ENCODE results near the gene TPD52L1.

- TF ChIP-seq CTCF (conservative IDR thresholded peaks at IDR 0.05; ENCODE audit: low read depth in 2 of 2) = no peak
- no peak for TF ChIP-seq EZH2 (IDR thresholded peaks at IDR 0.05; ENCODE audit: low read depth, unreplicated experiment)
- no peak for TF ChIP-seq REST (IDR thresholded peaks at IDR 0.05; ENCODE audit: unreplicated experiment)
- TF ChIP-seq JUNB (IDR thresholded peaks at IDR 0.05; ENCODE audit: unreplicated experiment) = no peak
- TF ChIP-seq CREB1 (CRISPR knock-in tag; IDR thresholded peaks at IDR 0.05; ENCODE audit: low read depth) = no peak
- TF ChIP-seq POLR2AphosphoS5 (IDR thresholded peaks at IDR 0.05; ENCODE audit: low read depth) = no peak
- TF ChIP-seq EZH2phosphoT487 (IDR thresholded peaks at IDR 0.05; ENCODE audit: unreplicated experiment) = no peak
- no peak for TF ChIP-seq NANOG (IDR thresholded peaks at IDR 0.05; ENCODE audit: borderline replicate concordance)
- TF ChIP-seq ETS1 (IDR thresholded peaks at IDR 0.05) = no peak
- TF ChIP-seq, protein P1, sequence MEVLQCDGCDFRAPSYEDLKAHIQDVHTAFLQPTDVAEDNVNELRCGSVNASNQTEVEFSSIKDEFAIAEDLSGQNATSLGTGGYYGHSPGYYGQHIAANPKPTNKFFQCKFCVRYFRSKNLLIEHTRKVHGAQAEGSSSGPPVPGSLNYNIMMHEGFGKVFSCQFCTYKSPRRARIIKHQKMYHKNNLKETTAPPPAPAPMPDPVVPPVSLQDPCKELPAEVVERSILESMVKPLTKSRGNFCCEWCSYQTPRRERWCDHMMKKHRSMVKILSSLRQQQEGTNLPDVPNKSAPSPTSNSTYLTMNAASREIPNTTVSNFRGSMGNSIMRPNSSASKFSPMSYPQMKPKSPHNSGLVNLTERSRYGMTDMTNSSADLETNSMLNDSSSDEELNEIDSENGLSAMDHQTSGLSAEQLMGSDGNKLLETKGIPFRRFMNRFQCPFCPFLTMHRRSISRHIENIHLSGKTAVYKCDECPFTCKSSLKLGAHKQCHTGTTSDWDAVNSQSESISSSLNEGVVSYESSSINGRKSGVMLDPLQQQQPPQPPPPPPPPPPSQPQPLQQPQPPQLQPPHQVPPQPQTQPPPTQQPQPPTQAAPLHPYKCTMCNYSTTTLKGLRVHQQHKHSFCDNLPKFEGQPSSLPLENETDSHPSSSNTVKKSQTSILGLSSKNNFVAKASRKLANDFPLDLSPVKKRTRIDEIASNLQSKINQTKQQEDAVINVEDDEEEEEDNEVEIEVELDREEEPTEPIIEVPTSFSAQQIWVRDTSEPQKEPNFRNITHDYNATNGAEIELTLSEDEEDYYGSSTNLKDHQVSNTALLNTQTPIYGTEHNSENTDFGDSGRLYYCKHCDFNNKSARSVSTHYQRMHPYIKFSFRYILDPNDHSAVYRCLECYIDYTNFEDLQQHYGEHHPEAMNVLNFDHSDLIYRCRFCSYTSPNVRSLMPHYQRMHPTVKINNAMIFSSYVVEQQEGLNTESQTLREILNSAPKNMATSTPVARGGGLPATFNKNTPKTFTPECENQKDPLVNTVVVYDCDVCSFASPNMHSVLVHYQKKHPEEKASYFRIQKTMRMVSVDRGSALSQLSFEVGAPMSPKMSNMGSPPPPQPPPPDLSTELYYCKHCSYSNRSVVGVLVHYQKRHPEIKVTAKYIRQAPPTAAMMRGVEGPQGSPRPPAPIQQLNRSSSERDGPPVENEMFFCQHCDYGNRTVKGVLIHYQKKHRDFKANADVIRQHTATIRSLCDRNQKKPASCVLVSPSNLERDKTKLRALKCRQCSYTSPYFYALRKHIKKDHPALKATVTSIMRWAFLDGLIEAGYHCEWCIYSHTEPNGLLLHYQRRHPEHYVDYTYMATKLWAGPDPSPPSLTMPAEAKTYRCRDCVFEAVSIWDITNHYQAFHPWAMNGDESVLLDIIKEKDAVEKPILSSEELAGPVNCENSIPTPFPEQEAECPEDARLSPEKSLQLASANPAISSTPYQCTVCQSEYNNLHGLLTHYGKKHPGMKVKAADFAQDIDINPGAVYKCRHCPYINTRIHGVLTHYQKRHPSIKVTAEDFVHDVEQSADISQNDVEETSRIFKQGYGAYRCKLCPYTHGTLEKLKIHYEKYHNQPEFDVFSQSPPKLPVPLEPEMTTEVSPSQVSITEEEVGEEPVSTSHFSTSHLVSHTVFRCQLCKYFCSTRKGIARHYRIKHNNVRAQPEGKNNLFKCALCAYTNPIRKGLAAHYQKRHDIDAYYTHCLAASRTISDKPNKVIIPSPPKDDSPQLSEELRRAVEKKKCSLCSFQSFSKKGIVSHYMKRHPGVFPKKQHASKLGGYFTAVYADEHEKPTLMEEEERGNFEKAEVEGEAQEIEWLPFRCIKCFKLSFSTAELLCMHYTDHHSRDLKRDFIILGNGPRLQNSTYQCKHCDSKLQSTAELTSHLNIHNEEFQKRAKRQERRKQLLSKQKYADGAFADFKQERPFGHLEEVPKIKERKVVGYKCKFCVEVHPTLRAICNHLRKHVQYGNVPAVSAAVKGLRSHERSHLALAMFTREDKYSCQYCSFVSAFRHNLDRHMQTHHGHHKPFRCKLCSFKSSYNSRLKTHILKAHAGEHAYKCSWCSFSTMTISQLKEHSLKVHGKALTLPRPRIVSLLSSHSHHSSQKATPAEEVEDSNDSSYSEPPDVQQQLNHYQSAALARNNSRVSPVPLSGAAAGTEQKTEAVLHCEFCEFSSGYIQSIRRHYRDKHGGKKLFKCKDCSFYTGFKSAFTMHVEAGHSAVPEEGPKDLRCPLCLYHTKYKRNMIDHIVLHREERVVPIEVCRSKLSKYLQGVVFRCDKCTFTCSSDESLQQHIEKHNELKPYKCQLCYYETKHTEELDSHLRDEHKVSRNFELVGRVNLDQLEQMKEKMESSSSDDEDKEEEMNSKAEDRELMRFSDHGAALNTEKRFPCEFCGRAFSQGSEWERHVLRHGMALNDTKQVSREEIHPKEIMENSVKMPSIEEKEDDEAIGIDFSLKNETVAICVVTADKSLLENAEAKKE (CRISPR knock-in tag; IDR thresholded peaks at IDR 0.05) = no peak
These were observed 134.1 kb downstream of the TPD52L1 start for GRCh38 chr6:125287718-125288117.

Data from GM23338 (cell line).